Cardiac muscle cell (in vitro differentiated cells and primary cell): Measurements from ENCODE around the gene ZNF521. TPM values are rescaled to one million over a fixed set of nuclear protein-coding genes. Genes with fewer than 3 reads are reported as not detected.

Source experiments
- DNase-seq, 2 donors: peaks; one replicate each; pipeline versions ENCODE4 v3.0.0 to v3.0.0-alpha.2; 2010 to 2017; ENCODE audit warnings: low read depth in 1 of 2, low spot score in 1 of 2
- H3K27ac ChIP-seq: fragments of 200-600 bp; sonication (generic); 2 replicates; pipeline ENCODE4 v1.5.1; 2016
- H3K27me3 ChIP-seq: fragments of 200-600 bp; sonication (generic); 2 replicates; pipeline ENCODE4 v1.6.0; 2016; ENCODE audit warnings: control low read depth
- H3K36me3 ChIP-seq: fragments of 200-600 bp; sonication (generic); 2 replicates; pipeline ENCODE4 v1.5.1; 2016; ENCODE audit warnings: control low read depth
- H3K4me1 ChIP-seq: fragments of 200-600 bp; sonication (generic); 2 replicates; pipeline ENCODE4 v1.8.1; 2017; ENCODE audit warnings: low read depth, mild to moderate bottlenecking, mixed run types
- H3K4me3 ChIP-seq: fragments of 200-600 bp; sonication (generic); 2 replicates; pipeline ENCODE4 v1.5.1; 2016; ENCODE audit warnings: mild to moderate bottlenecking
- H3K9me3 ChIP-seq: fragments of 200-600 bp; sonication (generic); 2 replicates; pipeline ENCODE4 v1.5.1; 2017; ENCODE audit warnings: low read depth, mild to moderate bottlenecking, control low read depth
- CTCF ChIP-seq: IDR thresholded peaks from 2 replicates; pipeline ENCODE4 v1.5.1; 2012; ENCODE audit warnings: low read depth, mild to moderate bottlenecking, low read length
- polyA plus RNA-seq: library from polyadenylated mRNA; unstranded; fragments of >200 nt; fragmentation: Nextera tagmentation; extraction: Ambion mirVana; gene quantifications from 2 replicates; pipeline ENCODE4 v1.2.1, GENCODE V29; 2016
- total RNA-seq: library from RNA; depleted of rRNA; stranded (reverse); fragments of >200 nt; gene quantifications from 2 replicates; pipeline ENCODE4 v1.2.3, GENCODE V29; 2016

The ZNF521 gene
- total and polyA plus RNA-seq, 2 experiments from 2014 or later = 34.2 to 442 TPM

GRCh38 chr18:25289001-25289631, 62.9 kb downstream of the ZNF521 start:
- TF ChIP-seq CTCF = no peak
- Histone ChIP-seq H3K27ac (no peak overlapping the region), H3K4me3 (no peak overlapping the region), H3K9me3 (no peaks in the 10 kb centered on the region), H3K36me3 (no peaks in the 10 kb centered on the region), H3K4me1 (peaks cover 45% of the 10 kb centered on the region), H3K27me3 (no peaks in the 10 kb centered on the region)
- peak in 1 of 2 donors; percentile 89 for DNase-seq

DNA sequence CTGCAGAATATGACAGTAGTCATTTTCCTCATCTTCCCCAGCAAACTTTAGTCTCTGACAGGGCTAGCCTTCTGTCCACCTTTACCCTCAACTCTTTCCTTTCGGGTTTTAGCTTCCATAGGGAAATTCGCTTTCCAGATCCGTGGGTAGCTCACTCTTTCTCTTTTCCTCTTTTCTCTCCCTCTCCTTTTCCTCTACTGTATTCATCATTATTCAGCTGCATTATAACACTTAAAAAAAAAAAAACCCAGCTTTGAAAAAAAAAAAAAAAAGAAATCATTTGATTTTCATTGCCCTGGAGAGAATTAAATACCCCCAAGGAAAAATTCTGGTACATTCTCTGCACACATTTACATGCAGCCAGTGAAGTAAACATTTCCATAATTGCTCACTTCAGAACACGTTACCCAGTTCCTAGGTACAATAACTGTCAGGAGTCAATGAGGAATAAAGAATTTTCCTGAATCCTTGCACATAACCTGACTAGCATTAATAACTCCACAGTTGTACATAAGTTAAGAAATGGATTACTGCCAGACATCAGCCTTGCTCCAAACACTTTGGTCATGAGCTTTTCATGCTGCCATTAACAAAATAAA, 63.5 kb downstream of the ZNF521 start:
- no peak for DNase-seq
- TF ChIP-seq CTCF = no peak
- H3K27me3 ChIP-seq = no peaks in the 10 kb centered on the region
- H3K4me3 ChIP-seq = no peak overlapping the region
- H3K36me3 ChIP-seq = no peaks in the 10 kb centered on the region
- no peaks in the 10 kb centered on the region for H3K9me3 ChIP-seq
- H3K4me1 ChIP-seq = peaks cover 52% of the 10 kb centered on the region
- H3K27ac ChIP-seq = no peak overlapping the region

- peaks cover 65% of the 10 kb centered on the region for H3K4me1 ChIP-seq
- no peaks in the 10 kb centered on the region for H3K27me3 ChIP-seq
- TF ChIP-seq CTCF = no peak
- no peaks in the 10 kb centered on the region for H3K36me3 ChIP-seq
- DNase-seq = no peak
- no peak overlapping the region for H3K4me3 ChIP-seq
- H3K9me3 ChIP-seq = no peaks in the 10 kb centered on the region
- H3K27ac ChIP-seq = peak overlapping the region; percentile 98
Observed at GRCh38 chr18:25287106-25287505, 64.9 kb downstream of the ZNF521 start.

- Histone ChIP-seq H3K27ac (peak overlapping the region; percentile 98), H3K9me3 (no peaks in the 10 kb centered on the region), H3K27me3 (no peaks in the 10 kb centered on the region), H3K4me3 (no peak overlapping the region), H3K36me3 (no peaks in the 10 kb centered on the region), H3K4me1 (peaks cover 86% of the 10 kb centered on the region)
- no peak for TF ChIP-seq CTCF
- peak; percentile 78 to 85 for DNase-seq
Observed at GRCh38 chr18:25284861-25285550, 67.0 kb downstream of the ZNF521 start.

DNA sequence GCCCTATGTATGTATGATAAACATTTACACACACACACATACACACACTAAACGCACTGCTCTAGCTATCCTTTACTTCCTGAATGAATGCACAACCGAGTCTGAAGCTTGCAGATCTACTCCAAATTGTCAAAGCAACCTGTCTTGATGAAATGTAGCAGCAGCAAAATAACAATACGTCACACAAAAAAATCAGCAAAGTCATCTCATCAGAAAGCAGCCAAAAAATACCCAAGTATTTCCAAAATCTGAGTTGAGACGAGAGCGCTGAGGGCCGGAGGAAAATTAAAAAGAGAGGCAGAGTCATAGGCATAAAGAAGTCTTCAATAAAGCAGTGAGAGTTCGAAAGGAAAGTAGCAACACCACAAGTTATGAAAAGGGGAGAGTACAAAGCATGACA, 67.7 kb downstream of the ZNF521 start:
- no peak for TF ChIP-seq CTCF
- H3K4me3 ChIP-seq = no peak overlapping the region
- peaks cover 93% of the 10 kb centered on the region for H3K4me1 ChIP-seq
- no peak for DNase-seq
- no peaks in the 10 kb centered on the region for H3K9me3 ChIP-seq
- H3K27ac ChIP-seq = peak overlapping the region; percentile 98
- H3K36me3 ChIP-seq = no peaks in the 10 kb centered on the region
- no peaks in the 10 kb centered on the region for H3K27me3 ChIP-seq
